K562 (cell line): ENCODE data around the gene GABRR3. TPM values are rescaled to one million over a fixed set of nuclear protein-coding genes. Genes with fewer than 3 reads are reported as not detected.

Experiments
- ATAC-seq: fragments of 200-7000 bp; cut with Tn5 transposase; 3 replicates; pipeline ENCODE4 v1.9.1; 2020; ENCODE audit warnings: moderate library complexity
- BruUV-seq: library from RNA; stranded (reverse); fragments of 400-500 nt; replicated peaks from 2 replicates; lab custom pipeline; 2021; lab: Mats Ljungman, UMichigan
- CTCF ChIA-PET: fragments of 300-600 bp; formaldehyde crosslinking; extraction: SDS; loops from one replicate; lab custom pipeline; 2021; ENCODE audit warnings: low intra/inter-chr PET ratio; lab: Yijun Ruan, JAX
- POLR2A ChIA-PET: fragments of 300-600, 350-650 bp; sonication (Branson Sonifier 250); formaldehyde crosslinking; extraction: SDS; loops from one replicate; lab custom pipeline; 2021; ENCODE audit warnings: antibody characterized with exemption, inconsistent platforms; lab: Yijun Ruan, JAX
- DNase-seq, 4 experiments: peaks; one replicate each; pipeline versions ENCODE4 v3.0.0 to v3.0.0-alpha.2; 2011 to 2018; ENCODE audit warnings: low spot score in 3 of 4, mixed read lengths in 3 of 4; ENCODE audit errors: extremely low read depth in 1 of 4
- FAIRE-seq: peaks from 2 replicates; lab custom pipeline; 2011; peaks lifted over from hg19 to GRCh38; lab: Jason Lieb, UNC
- H2AFZ ChIP-seq: 2 replicates; pipeline ENCODE4 v1.6.0; 2011; ENCODE audit warnings: low read depth, low read length, control low read depth, inconsistent platforms
- H3K27ac ChIP-seq: fragments of 200-600 bp; 3 replicates; pipeline ENCODE4 v1.8.0; 2011; ENCODE audit warnings: low read depth, mild to moderate bottlenecking, control low read depth, inconsistent platforms, low read length, moderate library complexity, mixed read lengths; ENCODE audit errors: extremely low read depth
- H3K27me3 ChIP-seq, 2 experiments: fragments of 300-600 bp in 1 of 2; 2 replicates in 1 of 2; 3 replicates in 1 of 2; pipeline versions ENCODE4 v1.6.0 to v1.8.0; 2011; ENCODE audit warnings: inconsistent platforms in 2 of 2, low read length in 2 of 2, mild to moderate bottlenecking in 1 of 2, mixed read lengths in 1 of 2, moderate library complexity in 1 of 2; ENCODE audit not compliant: control insufficient read depth in 2 of 2, insufficient read depth in 2 of 2
- H3K36me3 ChIP-seq: fragments of 300-600 bp; 3 replicates; pipeline ENCODE4 v1.8.0; 2011; ENCODE audit warnings: mild to moderate bottlenecking, low read length, inconsistent platforms; ENCODE audit not compliant: control insufficient read depth, insufficient read depth
- H3K4me1 ChIP-seq, 2 experiments: fragments of 200-600 bp in 1 of 2; replicated peaks in 1 of 2; 2 replicates in 1 of 2; 3 replicates in 1 of 2; pipeline versions ENCODE4 v1.5.1 to v1.8.0; 2011; ENCODE audit warnings: inconsistent platforms in 2 of 2, low read length in 2 of 2, mild to moderate bottlenecking in 1 of 2, mixed read lengths in 1 of 2, moderate library complexity in 1 of 2; ENCODE audit not compliant: control insufficient read depth in 2 of 2, insufficient read depth in 2 of 2
- H3K4me2 ChIP-seq: 2 replicates; pipeline ENCODE4 v1.6.1; 2011; ENCODE audit warnings: low read length, control low read depth, inconsistent platforms, mixed read lengths; ENCODE audit not compliant: insufficient read depth
- H3K4me3 ChIP-seq: fragments of 200-600 bp; sonication (generic), shearing (Covaris generic); 2 replicates; pipeline ENCODE4 v1.5.1; 2016; ENCODE audit warnings: control low read depth, inconsistent platforms
- H3K79me2 ChIP-seq: fragments of 200-600 bp; 3 replicates; pipeline ENCODE4 v1.8.0; 2011; ENCODE audit warnings: low read length, inconsistent platforms; ENCODE audit not compliant: control insufficient read depth, insufficient read depth
- H3K9ac ChIP-seq, 2 experiments: 2 replicates each; pipeline versions ENCODE4 v1.6.0 to v1.6.1; 2011; ENCODE audit warnings: low read depth in 2 of 2, low read length in 2 of 2, control low read depth in 1 of 2, inconsistent platforms in 1 of 2, mild to moderate bottlenecking in 1 of 2, mixed read lengths in 1 of 2; ENCODE audit not compliant: insufficient read depth in 1 of 2
- H3K9me1 ChIP-seq: one replicate; pipeline ENCODE4 v1.6.0; 2011; ENCODE audit warnings: inconsistent platforms, mild to moderate bottlenecking, low read length, moderate library complexity; ENCODE audit not compliant: control insufficient read depth, insufficient read depth
- H3K9me3 ChIP-seq: replicated peaks from 2 replicates; pipeline ENCODE4 v1.5.1; 2011; ENCODE audit warnings: low read depth, low read length, inconsistent platforms; ENCODE audit not compliant: control insufficient read depth, insufficient read depth
- H4K20me1 ChIP-seq: replicated peaks from 2 replicates; pipeline ENCODE4 v1.6.1; 2011; ENCODE audit warnings: low read length, inconsistent platforms, mixed read lengths; ENCODE audit not compliant: control insufficient read depth, insufficient read depth
- CCAR2 ChIP-seq: fragments of 200-400 bp; formaldehyde crosslinking; IDR thresholded peaks from 2 replicates; pipeline ENCODE4 v1.6.1; 2017; ENCODE audit warnings: mild to moderate bottlenecking, low read depth, low read length
- DNMT1 ChIP-seq: fragments of 450-650 bp; IDR thresholded peaks from 2 replicates; pipeline ENCODE4 v1.6.1; 2016; ENCODE audit warnings: antibody characterized with exemption, mild to moderate bottlenecking
- HMG20A ChIP-seq: fragments of 450-650 bp; formaldehyde crosslinking; conservative IDR thresholded peaks from 2 replicates; pipeline ENCODE4 v1.4.0; 2020; ENCODE audit warnings: mild to moderate bottlenecking, mixed read lengths
- KHSRP ChIP-seq: fragments of 450-650 bp; IDR thresholded peaks from 2 replicates; pipeline ENCODE4 v1.6.1; 2017
- KLF1 ChIP-seq: fragments of 450-650 bp; IDR thresholded peaks from 2 replicates; pipeline ENCODE4 v1.6.1; 2016; ENCODE audit warnings: missing genetic modification characterization, missing compliant biosample characterization
- L3MBTL2 ChIP-seq: fragments of 450-650 bp; IDR thresholded peaks from 2 replicates; pipeline ENCODE4 v1.6.1; 2016; ENCODE audit warnings: mild to moderate bottlenecking, moderate library complexity
- NBN ChIP-seq: fragments of 450-650 bp; IDR thresholded peaks from 2 replicates; pipeline ENCODE4 v1.6.1; 2016; ENCODE audit warnings: low read depth, mild to moderate bottlenecking
- SAFB2 ChIP-seq: fragments of 200-400 bp; formaldehyde crosslinking; IDR thresholded peaks from 2 replicates; pipeline ENCODE4 v1.6.1; 2018; ENCODE audit warnings: borderline replicate concordance, low read length, low read depth, moderate library complexity; ENCODE audit not compliant: severe bottlenecking
- SLC30A9 ChIP-seq: fragments of 250-450 bp; sonication (Bioruptor Pico); IDR thresholded peaks from 2 replicates; pipeline ENCODE4 v1.8.0; 2022; ENCODE audit warnings: mild to moderate bottlenecking, moderate library complexity
- SRSF7 ChIP-seq: fragments of 200-400 bp; formaldehyde crosslinking; optimal IDR thresholded peaks from 2 replicates; pipeline ENCODE3; 2017; ENCODE audit warnings: mild to moderate bottlenecking, low read depth, low read length
- WGBS: fragments of 100-300 bp; shearing (Covaris generic); methylation state at CpG from one replicate; pipeline ENCODE4 v1.1.6; 2016; ENCODE audit warnings: low coverage, mixed read lengths; ENCODE audit not compliant: insufficient coverage; ENCODE audit errors: missing lambda C conversion rate; 5-methylcytosine and 5-hydroxymethylcytosine counted together
- in situ Hi-C: fragments of 300-500 bp; cut with MboI; formaldehyde crosslinking; loops from 4 replicates; pipeline ENCODE4 v1.15.0; 2018; ENCODE audit warnings: inconsistent platforms, mixed read lengths
- intact Hi-C: fragments of 100-400 bp; cut with micrococcal nuclease; formaldehyde crosslinking; loops from 2 replicates; pipeline ENCODE4 v1.14.2; 2022
- polyA plus RNA-seq, 8 experiments: library from polyadenylated mRNA; depleted of rRNA in 4 of 8; stranded (reverse) in 5 of 8; unstranded in 3 of 8; fragments of >200 nt; fragmentation: Nextera tagmentation in 2 of 8; fragmentation: Illumina TruSeq in 1 of 8; extraction: Ambion mirVana in 2 of 8; extraction: Trizol in 1 of 8; gene quantifications; 2 replicates each; pipeline versions ENCODE4 v1.2.1 to v1.2.3, GENCODE V29; 2011 to 2014; ENCODE audit warnings: inconsistent platforms in 1 of 8, missing spikeins in 1 of 8
- total RNA-seq, 7 experiments: library from RNA; depleted of rRNA in 6 of 7; stranded (reverse); fragments of >200 nt in 6 of 7; fragmentation: Illumina TruSeq in 2 of 7; extraction: Trizol in 2 of 7; gene quantifications; 2 replicates each; pipeline versions ENCODE4 v1.2.1 to v1.2.3, GENCODE V29; 2011 to 2021; ENCODE audit warnings: low replicate concordance in 1 of 7
- TF ChIP-seq, protein P1 (sequence below): fragments of 450-650 bp; IDR thresholded peaks from 2 replicates; pipeline ENCODE4 v1.6.1; 2014; ENCODE audit warnings: low read depth, mild to moderate bottlenecking, moderate library complexity, borderline replicate concordance
- TF ChIP-seq, protein P2 (sequence below): fragments of 250-450 bp; sonication (Bioruptor Pico); IDR thresholded peaks from 2 replicates; pipeline ENCODE4 v1.4.0; 2020; ENCODE audit warnings: mild to moderate bottlenecking, moderate library complexity, borderline replicate concordance

GABRR3 gene
- total and polyA plus RNA-seq, 9 of the 15 experiments (the other 6 are each of a cell fraction or from before 2014, with no cell fraction given) = not detected

DNA sequence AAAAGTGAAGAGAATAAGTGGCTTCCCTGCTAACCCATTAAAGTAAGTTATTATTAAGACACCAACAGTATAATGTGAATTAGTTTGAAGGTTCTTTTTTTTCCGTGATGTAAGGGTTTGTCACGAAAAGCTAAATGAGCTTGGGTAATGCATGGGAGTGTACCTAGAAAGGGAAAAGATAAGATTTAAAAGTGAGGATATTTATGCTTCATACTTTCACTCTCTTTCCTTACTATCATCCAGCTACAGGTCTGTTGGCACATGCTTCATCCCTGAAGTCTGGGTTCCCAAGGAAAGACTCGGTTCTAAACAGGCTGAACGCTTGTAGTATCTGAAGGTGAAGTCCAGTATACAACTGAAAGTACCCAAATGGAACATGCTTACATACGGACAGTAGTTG, 36.0 kb downstream of the GABRR3 start (continued):
- TF ChIP-seq, protein P1, sequence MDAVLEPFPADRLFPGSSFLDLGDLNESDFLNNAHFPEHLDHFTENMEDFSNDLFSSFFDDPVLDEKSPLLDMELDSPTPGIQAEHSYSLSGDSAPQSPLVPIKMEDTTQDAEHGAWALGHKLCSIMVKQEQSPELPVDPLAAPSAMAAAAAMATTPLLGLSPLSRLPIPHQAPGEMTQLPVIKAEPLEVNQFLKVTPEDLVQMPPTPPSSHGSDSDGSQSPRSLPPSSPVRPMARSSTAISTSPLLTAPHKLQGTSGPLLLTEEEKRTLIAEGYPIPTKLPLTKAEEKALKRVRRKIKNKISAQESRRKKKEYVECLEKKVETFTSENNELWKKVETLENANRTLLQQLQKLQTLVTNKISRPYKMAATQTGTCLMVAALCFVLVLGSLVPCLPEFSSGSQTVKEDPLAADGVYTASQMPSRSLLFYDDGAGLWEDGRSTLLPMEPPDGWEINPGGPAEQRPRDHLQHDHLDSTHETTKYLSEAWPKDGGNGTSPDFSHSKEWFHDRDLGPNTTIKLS = no peak
- TF ChIP-seq SAFB2 = no peak
- TF ChIP-seq SLC30A9 = no peak
- TF ChIP-seq KLF1 (tag) = no peak

DNA sequence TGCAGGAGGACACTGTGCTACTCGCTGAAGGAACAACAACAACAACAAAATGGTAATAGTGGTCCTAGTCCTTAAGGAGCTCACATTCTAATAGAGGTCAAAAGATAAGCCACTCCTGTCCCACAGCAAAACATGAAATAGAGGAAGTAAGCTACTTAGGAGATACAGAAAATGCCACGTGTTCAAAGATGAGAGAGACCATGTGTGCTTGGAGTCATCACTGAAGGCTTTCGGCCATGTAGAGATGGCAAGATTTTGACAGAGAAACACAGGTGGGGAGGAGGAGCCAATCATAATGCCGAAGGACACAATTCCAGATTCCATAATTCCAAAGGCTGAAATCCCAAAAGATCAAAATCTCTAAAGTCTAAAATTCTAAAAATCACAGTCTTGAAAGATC, 38.1 kb downstream of the GABRR3 start:
- BruUV-seq = no TSS peak
- FAIRE-seq (no peak), DNase-seq (peak in 1 of 4 experiments; percentile 3), ATAC-seq (no peak)
- Histone ChIP-seq H3K9ac (no peak overlapping the region), H3K4me3 (no peak overlapping the region), H3K27me3 (no peaks in the 10 kb centered on the region), H4K20me1 (no peaks in the 10 kb centered on the region), H3K4me1 (no peaks in the 10 kb centered on the region), H3K9me3 (no peaks in the 10 kb centered on the region), H3K9me1 (no peaks in the 10 kb centered on the region), H3K79me2 (no peaks in the 10 kb centered on the region), H3K36me3 (no peaks in the 10 kb centered on the region), H2AFZ (peak overlapping the region; percentile 68), H3K4me2 (no peak overlapping the region), H3K27ac (no peak overlapping the region)
- no peak for TF ChIP-seq KHSRP
- TF ChIP-seq L3MBTL2 = peak; percentile 37; the same call in 1 of the 2 replicates
- no peak for TF ChIP-seq CCAR2
- TF ChIP-seq, protein P2, sequence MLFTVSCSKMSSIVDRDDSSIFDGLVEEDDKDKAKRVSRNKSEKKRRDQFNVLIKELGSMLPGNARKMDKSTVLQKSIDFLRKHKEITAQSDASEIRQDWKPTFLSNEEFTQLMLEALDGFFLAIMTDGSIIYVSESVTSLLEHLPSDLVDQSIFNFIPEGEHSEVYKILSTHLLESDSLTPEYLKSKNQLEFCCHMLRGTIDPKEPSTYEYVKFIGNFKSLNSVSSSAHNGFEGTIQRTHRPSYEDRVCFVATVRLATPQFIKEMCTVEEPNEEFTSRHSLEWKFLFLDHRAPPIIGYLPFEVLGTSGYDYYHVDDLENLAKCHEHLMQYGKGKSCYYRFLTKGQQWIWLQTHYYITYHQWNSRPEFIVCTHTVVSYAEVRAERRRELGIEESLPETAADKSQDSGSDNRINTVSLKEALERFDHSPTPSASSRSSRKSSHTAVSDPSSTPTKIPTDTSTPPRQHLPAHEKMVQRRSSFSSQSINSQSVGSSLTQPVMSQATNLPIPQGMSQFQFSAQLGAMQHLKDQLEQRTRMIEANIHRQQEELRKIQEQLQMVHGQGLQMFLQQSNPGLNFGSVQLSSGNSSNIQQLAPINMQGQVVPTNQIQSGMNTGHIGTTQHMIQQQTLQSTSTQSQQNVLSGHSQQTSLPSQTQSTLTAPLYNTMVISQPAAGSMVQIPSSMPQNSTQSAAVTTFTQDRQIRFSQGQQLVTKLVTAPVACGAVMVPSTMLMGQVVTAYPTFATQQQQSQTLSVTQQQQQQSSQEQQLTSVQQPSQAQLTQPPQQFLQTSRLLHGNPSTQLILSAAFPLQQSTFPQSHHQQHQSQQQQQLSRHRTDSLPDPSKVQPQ (CRISPR knock-in tag) = no peak
- TF ChIP-seq DNMT1 = no peak
- no peak for TF ChIP-seq HMG20A (CRISPR knock-in tag)
- TF ChIP-seq, protein P1 = 0 out of 2 replicates have a peak, but pooled peaks have one; percentile 23
- TF ChIP-seq NBN = no peak
- no peak for TF ChIP-seq SRSF7
- ChIA-PET POLR2A (no interaction called here), CTCF (no interaction called here)
- intact Hi-C loops = no loop called here
- 0% methylated on average over 4 of the region's 4 CpGs for WGBS
- in situ Hi-C loops = no loop called here
